Fibroblast of mammary gland (primary cell): Measurements from ENCODE around the gene MAPK8.

Experiments
- DNase-seq: peaks from one replicate; pipeline ENCODE4 v3.0.0-alpha.2; 2010; ENCODE audit warnings: low read depth
- H3K4me3 ChIP-seq: 2 replicates; pipeline ENCODE4 v1.5.1; 2011; ENCODE audit warnings: low read depth, mild to moderate bottlenecking, low read length, moderate library complexity; ENCODE audit not compliant: control insufficient read depth
- CTCF ChIP-seq: conservative IDR thresholded peaks from 2 replicates; pipeline ENCODE4 v1.5.1; 2011; ENCODE audit warnings: low read depth, low read length, inconsistent platforms; ENCODE audit not compliant: control insufficient read depth, insufficient read depth

Gene MAPK8

GRCh38 chr10:48378675-48379074 lies 72.2 kb downstream of the MAPK8 start:
- no peak for DNase-seq
- no peak overlapping the region for H3K4me3 ChIP-seq
- TF ChIP-seq CTCF, result no peak

- DNase-seq, result no peak
- no peak overlapping the region for H3K4me3 ChIP-seq
- no peak for TF ChIP-seq CTCF
Measured at GRCh38 chr10:48381971-48382370, 75.5 kb downstream of the MAPK8 start.

GRCh38 chr10:48382982-48383381 lies 76.5 kb downstream of the MAPK8 start:
- TF ChIP-seq CTCF, result no peak
- H3K4me3 ChIP-seq, result no peak overlapping the region
- DNase-seq, result no peak

- TF ChIP-seq CTCF, result no peak
- no peak overlapping the region for H3K4me3 ChIP-seq
- DNase-seq, result no peak
Measured at GRCh38 chr10:48383393-48383792, 76.9 kb downstream of the MAPK8 start.

- no peak for DNase-seq
- H3K4me3 ChIP-seq, result no peak overlapping the region
- no peak for TF ChIP-seq CTCF
Measured at GRCh38 chr10:48384699-48384982, 78.2 kb downstream of the MAPK8 start.

GRCh38 chr10:48389272-48389671 lies 82.8 kb downstream of the MAPK8 start:
- no peak for DNase-seq
- TF ChIP-seq CTCF, result no peak
- no peak overlapping the region for H3K4me3 ChIP-seq

GRCh38 chr10:48389846-48390557 lies 83.5 kb downstream of the MAPK8 start:
- TF ChIP-seq CTCF, result no peak
- DNase-seq, result no peak
- no peak overlapping the region for H3K4me3 ChIP-seq
